A549 (cell line): ENCODE data around the gene VRK2. TPM values are rescaled to one million over a fixed set of nuclear protein-coding genes. Genes with fewer than 3 reads are reported as not detected.

ENCODE experiments used
- BHLHE40 ChIP-seq: IDR thresholded peaks from 2 replicates; pipeline ENCODE4 v1.6.1; 2012; ENCODE audit warnings: low read depth, low read length, inconsistent platforms
- CBX2 ChIP-seq: fragments of 200-600 bp; sonication (generic); IDR thresholded peaks from 2 replicates; pipeline ENCODE4 v1.6.1; 2016; ENCODE audit warnings: low read depth, mild to moderate bottlenecking, borderline replicate concordance
- CBX8 ChIP-seq: fragments of 200-600 bp; sonication (generic); IDR thresholded peaks from 2 replicates; pipeline ENCODE4 v1.6.1; 2016
- CEBPB ChIP-seq, 2 experiments: fragments of >200 bp in 1 of 2; sonication (Bioruptor Twin) in 1 of 2; formaldehyde crosslinking in 1 of 2; IDR thresholded peaks; 2 replicates each; pipeline ENCODE4 v1.6.1; 2012 to 2016
- EHMT2 ChIP-seq: fragments of 200-600 bp; sonication (generic); IDR thresholded peaks from 2 replicates; pipeline ENCODE4 v1.6.1; 2016; ENCODE audit warnings: antibody characterized with exemption, low read depth, mild to moderate bottlenecking, moderate library complexity
- ESRRA ChIP-seq: fragments of 150-350 bp; IDR thresholded peaks from 2 replicates; pipeline ENCODE4 v1.6.1; 2014; ENCODE audit warnings: mild to moderate bottlenecking, low read length, borderline replicate concordance
- FOSB ChIP-seq: fragments of 250-450 bp; sonication (Bioruptor Pico); IDR thresholded peaks from 2 replicates; pipeline ENCODE4 v1.5.0; 2020; ENCODE audit warnings: mild to moderate bottlenecking, moderate library complexity
- GATA3 ChIP-seq: IDR thresholded peaks from 2 replicates; pipeline ENCODE4 v1.6.1; 2012; ENCODE audit warnings: borderline replicate concordance
- HEYL ChIP-seq: fragments of 250-450 bp; sonication (Bioruptor Pico); IDR thresholded peaks from 2 replicates; pipeline ENCODE4 v1.8.0; 2021; ENCODE audit warnings: mild to moderate bottlenecking, moderate library complexity
- HOXA7 ChIP-seq: fragments of 250-450 bp; sonication (Bioruptor Pico); IDR thresholded peaks from 2 replicates; pipeline ENCODE4 v1.5.0; 2020; ENCODE audit warnings: mild to moderate bottlenecking, moderate library complexity
- HOXB13 ChIP-seq: fragments of 250-450 bp; sonication (Bioruptor Pico); IDR thresholded peaks from 2 replicates; pipeline ENCODE4 v1.5.0; 2020; ENCODE audit warnings: low read depth, mild to moderate bottlenecking, moderate library complexity
- HOXB5 ChIP-seq: fragments of 250-450 bp; sonication (Bioruptor Pico); IDR thresholded peaks from 2 replicates; pipeline ENCODE4 v1.5.0; 2020; ENCODE audit warnings: mild to moderate bottlenecking, moderate library complexity
- JUN ChIP-seq, 2 experiments: fragments of >200 bp; sonication (Bioruptor Twin); formaldehyde crosslinking; IDR thresholded peaks; 2 replicates in 1 of 2; 3 replicates in 1 of 2; pipeline ENCODE4 v1.6.1; 2016 to 2017
- JUNB ChIP-seq: fragments of >200 bp; sonication (Bioruptor Twin); formaldehyde crosslinking; IDR thresholded peaks from 2 replicates; pipeline ENCODE4 v1.6.1; 2016
- KDM5A ChIP-seq: fragments of 200-600 bp; sonication (generic); IDR thresholded peaks from 2 replicates; pipeline ENCODE4 v1.6.1; 2016; ENCODE audit warnings: antibody characterized with exemption, mild to moderate bottlenecking
- MAZ ChIP-seq: fragments of 150-350 bp; IDR thresholded peaks from 2 replicates; pipeline ENCODE4 v1.6.1; 2014; ENCODE audit warnings: antibody characterized with exemption, low read depth, low read length, borderline replicate concordance
- MYC ChIP-seq: IDR thresholded peaks from 2 replicates; pipeline ENCODE4 v1.6.1; 2012; ENCODE audit warnings: mild to moderate bottlenecking, inconsistent platforms, low read length, improper control_type of control experiment, borderline replicate concordance
- NPAS2 ChIP-seq: fragments of 250-450 bp; sonication (Bioruptor Pico); IDR thresholded peaks from 2 replicates; pipeline ENCODE4 v1.8.0; 2022; ENCODE audit warnings: mild to moderate bottlenecking, moderate library complexity, borderline replicate concordance
- NR3C1 ChIP-seq: fragments of >200 bp; sonication (Bioruptor Twin); formaldehyde crosslinking; IDR thresholded peaks from 3 replicates; pipeline ENCODE4 v1.6.1; 2017
- POLR2A ChIP-seq: IDR thresholded peaks from 2 replicates; pipeline ENCODE4 v1.6.1; 2012; ENCODE audit warnings: mild to moderate bottlenecking, low read length
- RAD21 ChIP-seq, 2 experiments: fragments of >200 bp in 1 of 2; sonication (Bioruptor Twin) in 1 of 2; formaldehyde crosslinking in 1 of 2; IDR thresholded peaks in 1 of 2; conservative IDR thresholded peaks in 1 of 2; 2 replicates in 1 of 2; 3 replicates in 1 of 2; pipeline ENCODE4 v1.6.1; 2012 to 2018; ENCODE audit warnings: inconsistent platforms in 1 of 2
- RCOR1 ChIP-seq: fragments of 150-350 bp; IDR thresholded peaks from 2 replicates; pipeline ENCODE4 v1.6.1; 2014; ENCODE audit warnings: antibody characterized with exemption, low read length, low read depth
- RFX5 ChIP-seq: fragments of 450-650 bp; IDR thresholded peaks from 2 replicates; pipeline ENCODE4 v1.7.1; 2014; ENCODE audit warnings: antibody characterized with exemption, mild to moderate bottlenecking, moderate library complexity
- SREBF2 ChIP-seq: fragments of 450-650 bp; IDR thresholded peaks from 2 replicates; pipeline ENCODE4 v1.6.1; 2014; ENCODE audit warnings: mild to moderate bottlenecking, moderate library complexity
- TP53 ChIP-seq: fragments of 250-450 bp; sonication (Bioruptor Pico); IDR thresholded peaks from 2 replicates; pipeline ENCODE4 v1.5.0; 2021; ENCODE audit warnings: mild to moderate bottlenecking, moderate library complexity
- ZC3H11A ChIP-seq: fragments of 450-650 bp; IDR thresholded peaks from 2 replicates; pipeline ENCODE4 v1.6.1; 2014; ENCODE audit warnings: antibody characterized with exemption, mild to moderate bottlenecking
- ZNF302 ChIP-seq: fragments of 250-450 bp; sonication (Bioruptor Pico); IDR thresholded peaks from 2 replicates; pipeline ENCODE4 v1.9.0; 2021; ENCODE audit warnings: inconsistent platforms, mild to moderate bottlenecking, moderate library complexity
- polyA plus RNA-seq, 4 experiments: library from polyadenylated mRNA; depleted of rRNA in 3 of 4; stranded (reverse); fragments of >200 nt; fragmentation: RNase III in 1 of 4; extraction: RNeasy Plus Mini Kit Qiagen cat#74134 plus additional on column Dnase treatment in 1 of 4; gene quantifications; 2 replicates in 3 of 4; 3 replicates in 1 of 4; pipeline ENCODE4 v1.2.3, GENCODE V29; 2011 to 2017
- TF ChIP-seq, protein P1 (sequence below): fragments of 450-650 bp; IDR thresholded peaks from 2 replicates; pipeline ENCODE4 v1.6.1; 2014; ENCODE audit warnings: antibody characterized with exemption
- TF ChIP-seq, protein P2 (sequence below): fragments of >200 bp; sonication (Bioruptor Twin); formaldehyde crosslinking; IDR thresholded peaks from 2 replicates; pipeline ENCODE4 v1.6.1; 2016
- TF ChIP-seq, protein P3 (sequence below): IDR thresholded peaks from 2 replicates; pipeline ENCODE4 v1.6.1; 2012
- TF ChIP-seq, protein P4 (sequence below): IDR thresholded peaks from 2 replicates; pipeline ENCODE4 v1.6.1; 2012

Gene VRK2
- polyA plus RNA-seq, 2 of the 4 experiments (the other 2 are of a cell fraction) = 19.4 to 80.9 TPM

DNA sequence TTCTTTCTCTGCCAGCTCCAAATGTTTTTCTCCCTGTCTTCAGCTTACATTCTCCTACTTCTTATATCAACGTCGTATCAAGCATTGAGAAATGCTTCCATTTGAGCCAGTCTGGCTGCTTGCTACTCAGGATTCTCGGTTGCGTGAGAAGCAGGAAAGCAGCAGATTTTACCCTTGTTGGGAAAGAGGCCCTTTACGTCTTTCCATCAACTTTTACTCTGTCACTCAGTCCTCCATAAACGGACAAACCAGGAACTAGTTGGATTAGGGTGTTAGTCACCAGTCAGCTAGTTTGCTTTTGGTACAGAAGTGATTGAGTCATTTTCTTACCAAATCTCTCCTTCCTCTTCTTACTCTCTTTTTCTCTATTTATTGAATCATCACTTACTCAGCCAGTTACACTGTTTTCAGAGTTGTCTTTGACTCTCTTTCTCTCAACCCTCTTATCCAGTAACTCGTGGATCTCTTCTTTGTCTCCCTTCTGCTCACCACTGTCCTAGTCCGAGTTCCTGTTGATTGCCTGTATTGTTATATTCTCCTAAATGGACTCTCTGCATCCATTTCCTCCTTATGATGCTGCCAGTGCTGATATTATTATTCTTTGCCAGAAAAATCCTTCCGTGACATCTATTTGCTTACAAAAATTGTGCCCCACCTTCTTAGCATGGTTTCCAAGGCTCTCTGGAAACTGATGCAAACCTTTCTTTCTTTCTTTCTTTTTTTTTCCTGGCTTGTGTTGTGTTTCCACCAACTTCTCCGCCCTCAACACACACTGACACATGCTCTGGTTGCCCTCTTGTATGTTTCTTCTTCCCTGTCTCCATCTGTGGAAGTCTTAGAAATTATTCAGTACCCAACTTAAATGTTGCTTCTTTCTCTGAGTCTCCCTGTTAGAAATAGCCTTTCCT, 61.5 kb downstream of the VRK2 start (continued):
- TF ChIP-seq CBX8 (no peak), MAZ (no peak), TP53 (peak; percentile 37; the same call in 1 of the 2 replicates), JUN (IDR thresholded peaks at IDR 0.05) (peak; percentile 95 to 99), HOXB5 (CRISPR knock-in tag) (no peak), RAD21 (conservative IDR thresholded peaks at IDR 0.05 in 1 of 2, IDR thresholded peaks at IDR 0.05 in 1 of 2) (peak in 1 of 2 experiments; percentile 58; a peak in 4 of 5 replicates), EHMT2 (no peak), NR3C1 (no peak), HOXB13 (CRISPR knock-in tag) (peak; percentile 24; the same call in 1 of the 2 replicates), RCOR1 (no peak), POLR2A (no peak), GATA3 (peak; percentile 73; the same call in 1 of the 2 replicates), SREBF2 (no peak), KDM5A (no peak), ZNF302 (no peak), JUNB (peak; percentile 98), MYC (no peak), CEBPB (IDR thresholded peaks at IDR 0.05) (peak; percentile 94 to 96), ESRRA (no peak), BHLHE40 (no peak), FOSB (peak; percentile 93; the same call in 1 of the 2 replicates), NPAS2 (CRISPR knock-in tag) (no peak), HEYL (CRISPR knock-in tag) (no peak), ZC3H11A (no peak), HOXA7 (CRISPR knock-in tag) (peak; percentile 87), CBX2 (no peak), RFX5 (no peak)
- TF ChIP-seq, protein P1, sequence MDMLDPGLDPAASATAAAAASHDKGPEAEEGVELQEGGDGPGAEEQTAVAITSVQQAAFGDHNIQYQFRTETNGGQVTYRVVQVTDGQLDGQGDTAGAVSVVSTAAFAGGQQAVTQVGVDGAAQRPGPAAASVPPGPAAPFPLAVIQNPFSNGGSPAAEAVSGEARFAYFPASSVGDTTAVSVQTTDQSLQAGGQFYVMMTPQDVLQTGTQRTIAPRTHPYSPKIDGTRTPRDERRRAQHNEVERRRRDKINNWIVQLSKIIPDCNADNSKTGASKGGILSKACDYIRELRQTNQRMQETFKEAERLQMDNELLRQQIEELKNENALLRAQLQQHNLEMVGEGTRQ = no peak
- TF ChIP-seq, protein P2, sequence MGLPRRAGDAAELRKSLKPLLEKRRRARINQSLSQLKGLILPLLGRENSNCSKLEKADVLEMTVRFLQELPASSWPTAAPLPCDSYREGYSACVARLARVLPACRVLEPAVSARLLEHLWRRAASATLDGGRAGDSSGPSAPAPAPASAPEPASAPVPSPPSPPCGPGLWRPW = peak; percentile 69; the same call in 1 of the 2 replicates
- TF ChIP-seq, protein P3, sequence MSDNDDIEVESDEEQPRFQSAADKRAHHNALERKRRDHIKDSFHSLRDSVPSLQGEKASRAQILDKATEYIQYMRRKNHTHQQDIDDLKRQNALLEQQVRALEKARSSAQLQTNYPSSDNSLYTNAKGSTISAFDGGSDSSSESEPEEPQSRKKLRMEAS = peak; percentile 28; the same call in 1 of the 2 replicates
- TF ChIP-seq, protein P4, sequence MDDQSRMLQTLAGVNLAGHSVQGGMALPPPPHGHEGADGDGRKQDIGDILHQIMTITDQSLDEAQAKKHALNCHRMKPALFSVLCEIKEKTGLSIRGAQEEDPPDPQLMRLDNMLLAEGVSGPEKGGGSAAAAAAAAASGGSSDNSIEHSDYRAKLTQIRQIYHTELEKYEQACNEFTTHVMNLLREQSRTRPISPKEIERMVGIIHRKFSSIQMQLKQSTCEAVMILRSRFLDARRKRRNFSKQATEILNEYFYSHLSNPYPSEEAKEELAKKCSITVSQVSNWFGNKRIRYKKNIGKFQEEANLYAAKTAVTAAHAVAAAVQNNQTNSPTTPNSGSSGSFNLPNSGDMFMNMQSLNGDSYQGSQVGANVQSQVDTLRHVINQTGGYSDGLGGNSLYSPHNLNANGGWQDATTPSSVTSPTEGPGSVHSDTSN = peak; percentile 38; the same call in 1 of the 2 replicates
- TF ChIP-seq, all 56 proteins: peak for 23
